NCI-H2107 (cell line): ENCODE measurements around the gene OTOP3.

Experiments
- DNase-seq: peaks from one replicate; lab custom pipeline; 2025; lab: John Stamatoyannopoulos, UW

OTOP3 gene

DNA sequence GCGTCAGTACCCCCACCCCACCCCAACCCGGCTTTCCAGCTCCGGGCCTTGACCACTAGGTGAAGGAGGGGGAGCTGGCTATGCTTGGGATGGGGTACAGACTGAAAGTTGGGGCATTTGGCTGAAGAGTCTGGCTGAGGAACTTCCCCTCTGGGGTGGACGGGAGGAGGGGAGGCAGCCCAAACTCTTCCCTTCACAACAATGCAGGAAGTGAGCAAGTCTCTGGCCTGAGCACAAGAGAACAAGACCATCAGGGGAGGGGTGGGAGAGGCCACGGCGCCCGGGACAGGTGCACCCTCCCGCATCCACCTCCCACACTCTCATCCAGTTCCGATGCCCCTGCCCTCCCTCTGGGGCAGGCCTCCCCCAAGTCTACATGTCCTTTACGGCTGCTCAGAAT, 18.3 kb upstream of the OTOP3 start:
- DNase-seq, result no peak

DNA sequence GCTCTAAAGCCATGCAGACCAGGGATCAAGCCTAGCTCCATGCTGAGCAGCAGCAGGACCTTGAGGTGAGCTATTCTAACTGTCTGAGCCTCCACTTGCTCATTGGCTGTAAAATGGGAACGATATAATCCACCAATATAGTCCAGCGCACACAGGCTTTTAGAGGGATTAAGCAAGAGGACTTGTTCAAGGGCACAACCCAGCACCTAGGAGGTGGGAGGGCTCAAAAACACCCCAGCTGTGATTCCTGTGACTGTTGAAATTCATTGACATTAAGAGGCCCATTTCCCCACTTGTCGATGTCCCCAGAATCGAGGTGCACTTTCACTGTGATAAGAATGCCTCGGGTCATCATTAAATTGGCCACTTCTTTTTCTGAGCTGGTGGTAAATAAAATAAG, 16.8 kb upstream of the OTOP3 start:
- no peak for DNase-seq

DNA sequence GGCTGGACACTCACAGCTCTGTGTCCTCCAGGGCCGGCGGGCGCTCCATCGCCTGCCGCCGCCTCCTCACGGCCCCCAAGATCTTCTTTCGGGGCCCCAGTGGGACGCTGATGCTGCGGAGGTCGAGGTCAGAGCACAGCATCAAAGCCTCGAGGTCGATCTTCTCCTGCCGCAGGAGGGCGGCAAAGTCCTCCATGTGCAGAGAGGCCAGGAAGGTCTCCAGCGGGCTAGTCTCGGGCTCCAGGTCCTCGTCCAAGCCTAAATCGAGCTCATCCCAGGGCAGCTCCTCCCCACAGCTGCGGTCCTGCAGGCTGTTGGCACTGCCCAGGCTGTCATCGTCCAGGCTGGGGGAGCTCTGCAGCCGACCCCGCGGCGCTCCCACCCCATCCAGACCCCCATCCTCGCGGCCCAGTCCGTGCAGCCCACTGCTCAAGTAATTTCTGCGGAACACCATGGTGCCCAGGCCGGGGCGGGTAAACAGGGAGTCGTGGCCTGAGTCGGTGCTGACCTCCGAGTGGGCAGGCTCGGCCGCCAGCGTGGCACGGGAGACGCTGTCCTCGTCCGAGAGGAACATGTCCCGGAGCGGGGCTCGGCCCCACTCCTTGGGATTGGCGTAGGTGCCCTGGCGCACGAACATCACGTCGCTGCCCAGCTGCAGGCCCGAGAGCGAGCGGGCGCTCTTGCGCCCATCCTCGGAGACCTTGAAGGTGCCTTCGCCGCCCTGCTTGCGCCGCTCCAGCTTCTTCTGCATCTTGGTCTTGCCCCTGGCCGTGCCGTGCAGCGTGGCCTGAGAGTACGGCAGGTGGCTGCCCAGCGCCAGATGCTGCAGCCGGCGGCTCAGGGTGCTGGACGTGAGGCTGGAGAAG, 16.0 kb upstream of the OTOP3 start:
- DNase-seq, result no peak

DNA sequence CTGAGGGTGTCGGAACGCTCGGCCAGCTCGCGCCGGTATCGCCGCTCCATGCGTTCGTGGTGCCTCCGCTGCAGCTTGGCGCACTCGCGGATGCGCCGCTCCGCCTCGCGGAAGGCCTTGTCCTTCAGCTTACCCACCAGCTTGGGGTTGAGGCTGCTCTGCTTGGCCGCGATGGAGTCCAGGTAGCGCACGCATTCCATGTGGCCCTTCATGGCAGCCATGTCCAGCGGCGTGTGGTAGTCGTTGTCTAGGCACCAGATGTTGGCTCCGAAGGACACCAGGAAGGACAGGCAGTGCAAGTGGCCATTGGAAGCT, 15.4 kb upstream of the OTOP3 start:
- DNase-seq, result no peak

DNA sequence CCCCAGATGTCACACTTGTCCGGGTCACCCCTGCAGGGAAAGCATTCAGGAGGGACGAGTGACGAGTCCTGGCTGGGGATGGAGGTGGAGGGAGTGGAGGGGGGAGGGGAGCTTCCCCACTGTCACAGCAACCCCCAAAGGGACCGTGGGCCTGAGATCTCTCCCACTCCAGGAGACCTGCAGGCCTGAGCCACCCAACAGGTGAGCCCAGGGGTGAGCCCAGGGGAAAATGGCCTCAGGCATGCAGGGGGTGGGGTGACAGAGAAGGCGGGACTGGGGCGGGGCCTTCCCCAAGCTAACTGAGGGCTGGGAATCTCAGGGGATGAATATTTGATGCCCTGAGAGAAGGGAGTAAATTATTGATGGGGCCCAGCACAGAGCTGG, 15.1 kb upstream of the OTOP3 start:
- DNase-seq, result no peak

DNA sequence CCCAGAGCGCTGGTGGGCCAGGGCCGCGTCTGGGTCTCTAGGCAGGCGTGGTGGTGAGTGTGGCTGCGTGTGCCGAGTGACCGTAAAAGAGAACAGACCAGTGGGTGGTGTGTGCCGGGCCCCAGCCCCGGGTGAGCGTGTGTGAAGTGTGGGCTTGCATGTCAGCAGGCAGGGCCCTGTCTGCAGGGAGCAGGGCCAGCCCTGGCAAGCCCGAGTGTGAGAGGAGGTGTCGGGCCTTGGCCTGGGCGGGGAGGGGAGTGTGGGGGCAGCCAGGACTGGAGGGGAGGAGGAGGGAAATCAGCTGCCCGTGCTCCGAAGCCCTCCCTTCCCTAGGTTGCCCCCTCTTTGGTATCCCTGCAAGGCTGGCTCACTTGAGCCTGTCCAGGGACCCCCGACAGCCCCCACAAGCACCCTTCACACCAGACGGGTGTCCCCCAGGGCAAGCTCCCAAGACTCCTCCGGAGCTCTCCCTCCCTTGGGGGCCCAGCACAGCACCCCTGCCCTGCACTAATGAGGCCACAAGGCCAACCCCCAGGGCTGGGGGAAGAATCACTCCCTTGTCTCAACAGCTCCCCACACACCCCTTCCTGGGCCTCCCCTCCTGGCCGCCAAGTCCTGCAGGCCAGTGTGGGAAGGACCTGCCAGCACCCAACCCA, 14.5 kb upstream of the OTOP3 start:
- DNase-seq, result no peak

DNA sequence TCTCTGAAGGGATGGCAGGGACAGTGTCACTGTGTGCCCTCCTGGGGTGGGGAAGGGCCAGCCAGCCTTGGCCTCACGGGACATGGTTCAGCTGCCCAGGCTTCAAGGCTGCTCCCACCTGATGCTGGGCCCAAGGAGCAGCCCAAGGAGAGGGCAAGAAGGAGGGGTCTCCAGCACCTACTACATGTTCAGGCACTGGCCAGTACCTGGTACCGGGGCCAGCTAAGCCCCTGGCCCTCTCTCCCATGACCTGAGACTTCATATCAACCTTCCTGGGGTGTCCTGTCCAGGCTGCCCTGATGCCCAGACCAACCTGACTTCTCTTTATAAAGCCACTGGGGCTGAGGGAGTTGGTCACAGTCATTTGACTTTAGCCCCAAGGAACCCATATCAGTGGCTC, 13.9 kb upstream of the OTOP3 start:
- no peak for DNase-seq

DNA sequence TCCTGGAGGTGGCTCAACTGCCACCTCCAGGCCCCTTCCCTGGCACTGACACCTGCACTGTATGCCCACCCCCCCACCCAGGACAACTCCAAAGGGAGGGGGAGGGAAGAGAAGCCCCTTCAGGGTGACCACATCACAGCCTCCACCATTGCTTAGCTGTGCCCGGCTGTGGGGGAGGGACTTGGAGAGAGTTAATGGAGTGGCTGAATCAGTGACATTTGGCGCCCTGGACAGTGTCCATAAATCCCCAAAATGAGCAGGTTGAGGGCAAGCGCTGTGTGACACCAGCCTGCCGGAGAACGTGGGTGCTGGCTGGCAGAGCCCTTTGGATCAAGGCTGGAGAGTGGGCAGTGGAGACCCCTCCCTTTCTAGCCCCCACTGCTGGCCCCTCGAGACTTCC, 13.5 kb upstream of the OTOP3 start:
- no peak for DNase-seq

DNA sequence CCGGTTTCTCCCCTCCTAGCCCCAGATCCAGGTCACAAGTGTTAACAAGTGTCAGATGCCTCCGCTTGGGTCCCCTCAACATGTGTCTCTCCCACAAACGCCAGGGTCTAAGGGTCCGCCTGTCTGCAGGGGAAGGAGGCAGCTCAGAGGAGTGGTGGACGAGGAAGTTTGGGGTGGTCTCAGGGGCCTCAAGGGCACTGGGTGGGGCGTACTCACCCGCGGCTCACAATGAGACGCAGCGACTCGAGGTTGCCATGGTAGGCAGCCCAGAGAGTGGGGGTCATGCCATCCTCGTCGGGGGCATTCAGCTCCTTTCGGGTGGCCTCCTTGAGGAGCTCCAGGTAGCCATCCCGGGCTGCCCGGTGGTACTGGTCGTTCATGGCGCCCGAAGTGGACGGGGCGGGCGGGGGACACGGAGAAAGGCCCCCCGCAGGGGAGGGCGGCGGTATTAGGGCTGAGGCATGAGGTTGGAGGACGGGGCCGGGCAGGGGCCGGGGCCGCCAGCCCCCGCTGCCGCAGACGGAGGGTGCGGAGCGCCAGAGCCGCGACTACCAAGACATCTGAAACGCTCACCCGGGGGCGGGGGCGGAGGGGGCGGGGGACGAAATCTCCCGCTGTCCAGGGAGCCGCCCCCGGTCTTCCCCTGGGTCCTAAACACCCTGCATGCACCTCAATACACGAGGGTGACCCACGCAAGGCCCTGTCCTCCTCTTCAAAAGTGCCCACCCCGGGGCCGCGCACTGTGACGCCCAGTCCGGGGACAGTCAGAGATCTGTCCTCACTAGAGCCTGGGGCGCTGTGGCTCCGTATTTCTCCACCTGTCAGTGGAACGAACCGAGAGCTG, 12.8 kb upstream of the OTOP3 start, which contains the start of gene USH1G:
Gene USH1G, minus strand, starts transcription at position 562 of the 844 bp plus-strand sequence. Its CDS starts 182 bp downstream, at position 380.
- DNase-seq, result no peak

DNA sequence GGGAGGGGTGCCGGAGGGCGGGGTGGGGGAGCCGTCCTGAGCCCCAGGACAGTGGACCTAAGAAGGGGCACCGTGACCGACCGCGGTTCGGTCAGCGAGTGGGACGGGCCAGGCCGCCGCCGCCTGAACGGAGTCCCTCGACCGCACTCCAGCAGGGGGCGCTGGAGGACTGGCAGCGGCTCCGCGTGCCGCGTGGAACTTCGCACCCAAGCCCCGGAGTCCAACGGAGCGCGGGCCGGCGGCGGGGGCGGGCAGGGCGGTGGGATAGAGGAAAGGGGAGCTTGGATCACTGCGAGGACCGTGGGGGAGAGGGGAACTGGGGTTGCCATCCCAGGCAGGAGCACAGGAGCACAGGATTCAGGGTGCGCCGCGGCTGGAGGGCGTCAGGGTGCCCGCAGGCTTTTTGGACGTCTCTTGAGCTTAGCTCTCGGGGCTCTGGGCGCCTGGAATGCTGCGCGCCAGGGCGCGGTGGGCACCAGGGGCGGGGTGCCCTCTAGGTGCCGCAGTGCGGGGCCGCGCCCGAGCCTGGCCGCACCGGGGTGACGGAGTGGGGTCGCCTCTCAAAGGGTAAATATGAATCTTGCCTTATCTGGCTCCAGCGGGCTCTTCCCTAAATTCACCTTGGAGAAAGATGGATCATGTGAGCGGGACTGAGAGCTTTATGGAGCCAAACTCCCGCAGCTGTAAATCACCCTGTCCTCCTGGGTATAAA, 12.0 kb upstream of the OTOP3 start:
- no peak for DNase-seq

DNA sequence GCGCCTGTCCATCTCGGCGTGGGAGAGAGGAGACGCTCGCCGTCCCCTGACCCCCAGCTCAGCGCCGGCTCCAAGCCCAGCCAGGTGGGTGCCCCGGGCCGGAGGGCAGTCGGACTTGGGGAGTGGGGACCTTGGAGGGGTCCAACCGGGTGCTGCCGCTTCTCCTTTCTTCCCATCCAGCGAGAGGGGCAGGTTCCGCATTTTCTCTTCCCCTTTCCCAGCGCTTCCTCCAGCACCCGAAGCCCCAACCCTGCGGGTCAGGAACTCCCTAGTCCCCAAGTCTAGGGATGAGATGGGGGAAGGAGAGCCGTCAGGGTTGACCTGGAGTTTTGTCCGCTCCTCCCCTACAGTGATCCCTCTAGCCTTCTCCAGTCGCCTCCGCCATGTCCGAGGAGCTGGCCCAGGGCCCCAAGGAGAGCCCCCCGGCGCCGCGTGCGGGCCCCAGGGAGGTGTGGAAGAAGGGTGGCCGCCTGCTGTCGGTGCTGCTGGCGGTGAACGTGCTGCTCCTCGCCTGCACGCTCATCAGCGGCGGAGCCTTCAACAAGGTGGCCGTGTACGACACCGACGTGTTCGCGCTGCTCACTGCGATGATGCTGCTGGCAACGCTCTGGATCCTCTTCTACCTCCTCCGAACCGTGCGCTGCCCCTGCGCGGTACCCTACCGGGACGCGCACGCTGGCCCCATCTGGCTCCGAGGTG, 11.3 kb upstream of the OTOP3 start, which contains the start of gene OTOP2:
Gene OTOP2, plus strand, starts transcription at position 24 of the 699 bp plus-strand sequence. Its CDS starts 360 bp downstream, at position 384.
- DNase-seq, result no peak

DNA sequence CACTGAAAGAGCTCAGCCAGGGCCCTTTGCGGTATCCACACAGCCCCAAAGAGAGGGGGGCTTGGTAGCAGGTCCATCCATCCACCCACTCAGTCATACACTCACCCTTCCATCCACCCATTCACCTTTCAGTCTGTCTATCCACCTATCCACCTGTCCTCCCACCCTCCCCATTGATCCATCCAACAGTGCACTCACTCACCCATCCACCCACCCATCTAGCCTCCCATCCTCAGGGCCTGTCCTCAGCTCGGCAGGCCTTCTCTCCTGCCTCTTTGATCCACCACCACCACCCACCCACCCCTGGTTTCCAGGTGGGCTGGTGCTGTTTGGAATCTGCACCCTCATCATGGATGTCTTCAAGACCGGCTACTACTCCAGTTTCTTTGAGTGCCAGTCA, 10.5 kb upstream of the OTOP3 start:
- DNase-seq, result no peak

DNA sequence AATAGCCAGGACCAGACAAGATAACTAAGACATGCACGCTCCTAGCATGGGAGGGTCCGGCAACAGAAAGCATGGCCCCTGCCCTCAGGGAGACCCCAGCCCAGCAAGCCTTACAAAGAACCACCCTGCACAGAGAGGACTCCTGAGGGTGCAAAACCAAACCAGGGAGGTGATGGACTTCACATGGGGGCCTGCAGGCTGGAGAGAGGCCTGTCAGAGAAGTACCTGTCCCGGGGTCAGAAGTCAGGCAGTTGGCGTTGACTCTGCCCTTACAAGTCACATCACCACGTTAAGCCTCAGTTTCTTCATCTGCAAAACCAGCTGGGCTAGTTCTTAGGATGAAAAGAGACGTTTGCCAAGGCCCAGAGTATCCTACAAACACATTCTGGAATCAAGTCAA, 6.9 kb upstream of the OTOP3 start:
- DNase-seq, result no peak

DNA sequence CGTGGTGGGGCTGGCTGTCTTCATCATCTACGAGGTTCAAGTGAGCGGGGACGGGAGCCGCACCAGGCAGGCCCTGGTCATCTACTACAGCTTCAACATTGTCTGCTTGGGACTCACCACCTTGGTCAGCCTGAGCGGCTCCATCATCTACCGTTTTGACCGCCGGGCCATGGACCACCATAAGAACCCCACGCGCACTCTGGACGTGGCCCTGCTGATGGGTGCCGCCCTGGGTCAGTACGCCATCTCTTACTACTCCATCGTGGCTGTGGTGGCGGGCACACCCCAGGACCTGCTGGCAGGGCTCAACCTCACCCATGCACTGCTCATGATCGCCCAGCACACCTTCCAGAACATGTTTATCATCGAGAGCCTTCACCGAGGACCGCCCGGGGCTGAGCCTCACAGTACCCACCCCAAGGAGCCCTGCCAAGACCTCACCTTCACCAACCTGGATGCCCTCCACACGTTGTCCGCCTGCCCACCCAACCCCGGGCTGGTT, 5.1 kb upstream of the OTOP3 start:
- no peak for DNase-seq

DNA sequence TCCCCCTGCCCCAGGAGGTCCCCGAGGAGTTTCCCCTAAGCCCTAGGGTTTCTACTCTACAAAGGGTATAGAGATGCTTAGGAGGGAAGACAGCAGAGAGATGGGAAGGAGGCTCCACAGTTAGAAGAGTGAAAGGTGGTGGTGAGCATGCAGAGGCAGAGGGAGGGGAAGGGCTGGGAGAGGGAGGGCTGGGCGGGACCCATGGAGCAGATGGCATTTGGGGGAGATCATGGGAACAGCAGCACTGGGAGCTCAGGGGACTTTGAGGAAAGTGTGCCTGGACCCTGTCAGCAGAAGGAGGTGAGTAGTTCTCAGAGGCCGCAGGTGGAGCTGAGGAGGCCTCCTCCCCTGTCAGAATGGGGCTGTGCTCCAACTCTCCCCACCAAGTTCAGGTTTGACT, 650 bp upstream of the OTOP3 start:
- no peak for DNase-seq

DNA sequence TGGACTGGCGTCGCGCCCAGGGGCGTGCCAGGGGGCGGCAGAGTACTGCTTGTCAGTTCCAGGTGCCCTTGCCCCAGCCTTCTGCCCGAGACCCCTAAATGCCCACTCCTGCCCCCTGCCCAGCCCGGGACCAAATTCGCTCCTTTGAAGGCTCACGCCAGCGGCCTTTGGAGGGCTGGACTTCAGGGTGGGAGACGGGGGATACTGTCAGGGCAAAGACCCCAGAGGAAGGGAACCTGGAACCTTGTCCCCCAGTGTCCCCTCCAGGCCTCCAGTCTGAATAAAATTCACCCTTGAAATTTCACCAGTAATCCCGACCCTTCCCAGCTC, 737 bp downstream of the OTOP3 start:
- DNase-seq, result no peak

DNA sequence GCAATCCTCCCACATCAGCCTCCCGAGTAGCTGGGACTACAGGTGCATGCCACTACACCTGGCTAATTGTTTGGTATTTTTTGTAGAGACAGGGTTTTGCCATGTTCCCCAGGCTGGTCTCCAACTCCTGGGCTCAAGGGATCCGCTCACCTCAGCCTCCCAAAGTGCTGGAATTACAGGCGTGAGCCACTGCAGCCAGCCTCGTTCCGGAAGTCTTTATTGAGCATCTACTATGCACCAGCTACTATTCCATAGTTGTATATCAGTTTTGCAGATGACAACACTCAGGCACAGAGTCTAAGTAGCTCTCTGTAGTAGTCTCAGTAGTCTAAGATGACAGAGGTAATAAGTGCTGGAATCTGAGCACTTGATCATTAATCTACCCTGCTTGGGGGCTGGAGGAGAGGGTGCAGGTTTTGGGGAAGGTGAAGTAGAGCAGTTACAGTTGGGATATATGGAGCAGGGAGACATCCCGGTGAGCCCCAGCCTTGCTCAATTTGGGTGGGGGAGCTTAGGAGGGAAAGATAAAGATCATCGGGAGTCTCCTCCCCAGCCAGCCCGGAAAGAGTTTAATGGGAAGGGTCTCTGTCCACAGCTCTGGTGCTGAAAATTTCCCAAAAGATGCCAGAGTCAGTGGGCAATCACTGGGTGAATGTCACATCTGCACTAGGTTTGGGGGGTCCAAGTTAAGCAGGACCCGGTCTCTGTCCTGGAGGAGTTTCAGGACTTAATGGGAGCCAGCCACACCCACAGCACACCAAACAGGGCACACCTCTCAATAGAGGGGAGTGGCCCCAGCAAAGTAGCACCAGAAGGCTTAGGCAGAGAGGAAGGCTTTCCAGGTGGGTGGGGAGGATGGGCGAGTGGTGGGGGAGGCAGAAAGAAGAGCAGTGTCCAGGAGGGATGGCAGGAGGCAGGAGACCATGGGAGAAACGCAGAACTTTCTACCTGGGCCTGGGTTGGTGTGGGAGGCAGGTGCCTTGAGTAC, 1.7 kb downstream of the OTOP3 start:
- DNase-seq, result no peak

DNA sequence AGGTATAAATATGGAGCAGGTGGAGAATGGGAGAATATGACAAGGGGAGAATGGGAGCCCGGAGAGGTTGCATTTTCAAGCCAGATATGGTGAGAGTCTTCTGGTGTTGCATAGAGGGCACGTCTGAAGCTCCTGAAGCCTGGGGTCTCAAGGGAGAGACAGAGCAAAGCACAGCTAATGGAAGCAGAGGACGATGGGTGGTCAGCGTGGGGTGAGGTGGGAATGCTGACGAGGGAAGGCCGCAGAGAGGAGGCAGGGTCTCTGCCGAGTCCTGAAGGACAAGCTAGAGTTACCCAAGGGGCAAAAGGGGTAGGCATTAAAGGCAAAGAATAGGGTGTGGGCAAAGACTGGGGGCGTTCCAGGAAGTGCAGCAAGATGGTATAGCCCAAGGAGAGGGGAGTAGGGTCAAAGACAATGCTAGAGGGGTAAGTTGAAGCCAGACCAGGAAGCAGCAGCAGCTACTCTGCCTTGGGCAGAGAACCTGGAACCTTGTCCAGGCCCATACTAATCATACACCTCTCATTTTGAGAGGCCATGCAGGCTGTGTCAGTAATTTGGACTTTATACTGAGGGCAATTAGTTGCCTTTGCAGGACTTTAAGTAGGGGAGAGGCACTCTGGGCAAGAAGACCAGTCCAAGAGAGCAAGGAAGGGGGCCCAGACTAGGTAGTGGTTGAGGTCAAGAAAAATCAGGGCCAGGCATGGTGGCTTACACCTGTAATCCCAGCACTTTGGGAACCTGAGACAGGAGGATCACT, 2.7 kb downstream of the OTOP3 start:
- no peak for DNase-seq

DNA sequence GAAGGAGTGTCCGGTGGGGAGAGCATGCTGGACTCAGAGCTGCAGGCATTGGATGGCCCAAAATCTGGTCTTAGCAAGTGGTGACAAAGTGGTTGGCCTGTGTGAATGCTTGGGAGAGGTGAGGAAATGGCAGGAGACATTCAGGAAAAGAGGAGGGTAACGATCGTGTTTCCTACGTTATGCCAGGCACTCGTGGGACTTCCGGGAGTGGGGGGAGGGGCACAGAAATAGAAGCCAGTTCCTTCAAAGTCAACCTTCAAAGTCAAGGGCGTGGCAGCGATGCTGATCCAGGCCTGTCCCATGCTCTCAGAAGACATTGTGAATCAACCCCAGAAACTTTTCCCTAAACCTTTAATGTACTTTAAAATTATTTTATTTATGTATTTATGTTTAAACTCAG, 3.8 kb downstream of the OTOP3 start:
- no peak for DNase-seq
